CD4-positive, alpha-beta T cell treated with Interleukin-15 for 1 hour (primary cell): Measurements from ENCODE around the gene PRKCB.
"Not testable (repeated sequence)": the region's sequence is repeated elsewhere in the genome, so short reads cannot be mapped to it uniquely, and the experiment has no call there.

Experiments used
- DNase-seq: peaks from one replicate; pipeline ENCODE4 v3.0.0-alpha.2; 2020

PRKCB gene

GRCh38 chr16:24013054-24013636, 177.4 kb downstream of the PRKCB start:
- no peak for DNase-seq

- DNase-seq, result peak; percentile 92
Observed at GRCh38 chr16:24013864-24014645, 178.3 kb downstream of the PRKCB start.

- DNase-seq, result not testable (repeated sequence)
Observed at GRCh38 chr16:24014955-24015354, 179.2 kb downstream of the PRKCB start.

- no peak for DNase-seq
Observed at GRCh38 chr16:24015923-24016322, 180.1 kb downstream of the PRKCB start.

- no peak for DNase-seq
Observed at GRCh38 chr16:24018485-24018884, 182.7 kb downstream of the PRKCB start.

- DNase-seq, result no peak
Observed at GRCh38 chr16:24022797-24023196, 187.0 kb downstream of the PRKCB start.

GRCh38 chr16:24023621-24024020, 187.8 kb downstream of the PRKCB start:
- no peak for DNase-seq

- DNase-seq, result no peak
Observed at GRCh38 chr16:24024971-24025370, 189.2 kb downstream of the PRKCB start.

GRCh38 chr16:24027466-24027865, 191.7 kb downstream of the PRKCB start:
- DNase-seq, result no peak

- DNase-seq, result not testable (repeated sequence)
Observed at GRCh38 chr16:24029841-24030240, 194.1 kb downstream of the PRKCB start.

GRCh38 chr16:24035127-24035842, 199.5 kb downstream of the PRKCB start:
- peak; percentile 39 for DNase-seq

- DNase-seq, result no peak
Observed at GRCh38 chr16:24036038-24036543, 200.3 kb downstream of the PRKCB start.

- DNase-seq, result no peak
Observed at GRCh38 chr16:24036614-24037013, 200.8 kb downstream of the PRKCB start.

GRCh38 chr16:24037335-24037734, 201.6 kb downstream of the PRKCB start:
- no peak for DNase-seq

- peak; percentile 68 for DNase-seq
Observed at GRCh38 chr16:24041834-24042631, 206.2 kb downstream of the PRKCB start.

- DNase-seq, result no peak
Observed at GRCh38 chr16:24044467-24044866, 208.7 kb downstream of the PRKCB start.

GRCh38 chr16:24045641-24046040, 209.9 kb downstream of the PRKCB start:
- DNase-seq, result no peak

- no peak for DNase-seq
Observed at GRCh38 chr16:24046442-24046841, 210.7 kb downstream of the PRKCB start.

- no peak for DNase-seq
Observed at GRCh38 chr16:24049113-24049512, 213.3 kb downstream of the PRKCB start.

- DNase-seq, result no peak
Observed at GRCh38 chr16:24051125-24051524, 215.3 kb downstream of the PRKCB start.

- no peak for DNase-seq
Observed at GRCh38 chr16:24052329-24053098, 216.7 kb downstream of the PRKCB start.
